ENCODE data around the gene USP17L27. TPM values are rescaled to one million over a fixed set of nuclear protein-coding genes. Genes with fewer than 3 reads are reported as not detected.
"Not testable (repeated sequence)": the region's sequence is repeated elsewhere in the genome, so short reads cannot be mapped to it uniquely, and the experiment has no call there.

The USP17L27 gene
- total RNA-seq: not detected
- long read RNA-seq: 0 reads

GRCh38 chr4:9343848-9344247 lies at the start of gene USP17L27:
Gene USP17L27 (plus strand): TSS chr4:9344148. CDS start chr4:9344148, 0 bp downstream.
- DNase-seq; ATAC-seq; intact Hi-C loops (cut with micrococcal nuclease): not testable (repeated sequence)

GRCh38 chr4:9324191-9324590 lies 19.8 kb upstream of the USP17L27 start:
- ATAC-seq; intact Hi-C loops (cut with micrococcal nuclease); DNase-seq: not testable (repeated sequence)

- intact Hi-C loops (cut with micrococcal nuclease); DNase-seq; ATAC-seq: not testable (repeated sequence)
These were observed 19.1 kb upstream of the USP17L27 start, which contains the start of gene USP17L24 for GRCh38 chr4:9324865-9325264. Gene USP17L24 (plus strand): TSS chr4:9325165. CDS start chr4:9325165, 0 bp downstream.

- ATAC-seq; intact Hi-C loops (cut with micrococcal nuclease); DNase-seq: not testable (repeated sequence)
These were observed 14.3 kb upstream of the USP17L27 start, which contains the start of gene USP17L25 for GRCh38 chr4:9329611-9330010. Gene USP17L25 (plus strand): TSS chr4:9329911. CDS start chr4:9329911, 0 bp downstream.

GRCh38 chr4:9334358-9334757 lies 9.6 kb upstream of the USP17L27 start, which contains the start of gene USP17L26:
Gene USP17L26 (plus strand): TSS chr4:9334658. CDS start chr4:9334658, 0 bp downstream.
- DNase-seq; ATAC-seq; intact Hi-C loops (cut with micrococcal nuclease): not testable (repeated sequence)

- ATAC-seq; intact Hi-C loops (cut with micrococcal nuclease); DNase-seq: not testable (repeated sequence)
These were observed 4.8 kb upstream of the USP17L27 start, which contains the start of gene USP17L5 for GRCh38 chr4:9339103-9339502. Gene USP17L5 (plus strand): TSS chr4:9339403. CDS start chr4:9339403, 0 bp downstream.

- ATAC-seq; intact Hi-C loops (cut with micrococcal nuclease); DNase-seq: not testable (repeated sequence)
These were observed 4.6 kb downstream of the USP17L27 start, which contains the start of gene USP17L28 for GRCh38 chr4:9348593-9348992. Gene USP17L28 (plus strand): TSS chr4:9348893. CDS start chr4:9348893, 0 bp downstream.

GRCh38 chr4:9350866-9351265 lies 6.9 kb downstream of the USP17L27 start:
- DNase-seq; intact Hi-C loops (cut with micrococcal nuclease); ATAC-seq: not testable (repeated sequence)

- ATAC-seq; intact Hi-C loops (cut with micrococcal nuclease); DNase-seq: not testable (repeated sequence)
These were observed 9.4 kb downstream of the USP17L27 start, which contains the start of gene USP17L29 for GRCh38 chr4:9353338-9353737. Gene USP17L29 (plus strand): TSS chr4:9353638. CDS start chr4:9353638, 0 bp downstream.

GRCh38 chr4:9362829-9363228 lies 18.9 kb downstream of the USP17L27 start, which contains the start of gene USP17L30:
Gene USP17L30 (plus strand): TSS chr4:9363129. CDS start chr4:9363129, 0 bp downstream.
- intact Hi-C loops (cut with micrococcal nuclease); ATAC-seq; DNase-seq: not testable (repeated sequence)

GRCh38 chr4:9379881-9380280 lies 35.9 kb downstream of the USP17L27 start:
- DNase-seq; ATAC-seq; intact Hi-C loops (cut with micrococcal nuclease): not testable (repeated sequence)

GRCh38 chr4:9381012-9381534 lies 37.1 kb downstream of the USP17L27 start:
- peak; percentile 66 for DNase-seq
- intact Hi-C loops (cut with micrococcal nuclease); ATAC-seq: not testable (repeated sequence)

GRCh38 chr4:9384126-9384525 lies 40.2 kb downstream of the USP17L27 start:
- ATAC-seq: no peak
- intact Hi-C loops (cut with micrococcal nuclease): no loop called here
- DNase-seq: no peak

GRCh38 chr4:9389001-9389400 lies 45.1 kb downstream of the USP17L27 start:
- ATAC-seq; intact Hi-C loops (cut with micrococcal nuclease); DNase-seq: not testable (repeated sequence)

Other genes with a start within 250 kb of the USP17L27 start
- gene FAM90A26, start 173.7 kb upstream of the USP17L27 start, total RNA-seq: not detected
- not detected for gene USP17L10, start 133.5 kb upstream of the USP17L27 start, total RNA-seq
- not detected for gene USP17L11, start 128.7 kb upstream of the USP17L27 start, total RNA-seq
- not detected for gene USP17L12, start 124.0 kb upstream of the USP17L27 start, total RNA-seq
- gene USP17L13, start 119.3 kb upstream of the USP17L27 start, total RNA-seq: not detected
- not detected for gene USP17L15, start 109.8 kb upstream of the USP17L27 start, total RNA-seq
- not detected for gene USP17L17, start 100.3 kb upstream of the USP17L27 start, total RNA-seq
- gene USP17L18, start 95.5 kb upstream of the USP17L27 start, total RNA-seq: not detected
- gene USP17L19, start 90.8 kb upstream of the USP17L27 start, total RNA-seq: not detected
- not detected for gene USP17L20, start 86.0 kb upstream of the USP17L27 start, total RNA-seq
- gene USP17L21, start 81.3 kb upstream of the USP17L27 start, total RNA-seq: not detected
- gene USP17L22, start 76.5 kb upstream of the USP17L27 start, total RNA-seq: not detected
- gene USP17L24, start 19.0 kb upstream of the USP17L27 start, total RNA-seq: not detected
- gene USP17L25, start 14.2 kb upstream of the USP17L27 start, total RNA-seq: not detected
- not detected for gene USP17L26, start 9.5 kb upstream of the USP17L27 start, total RNA-seq
- gene USP17L5, start 4.7 kb upstream of the USP17L27 start, total RNA-seq: not detected
- gene USP17L28, start 4.7 kb downstream of the USP17L27 start, total RNA-seq: not detected
- gene USP17L29, start 9.5 kb downstream of the USP17L27 start, total RNA-seq: not detected
- not detected for gene USP17L30, start 19.0 kb downstream of the USP17L27 start, total RNA-seq
- not detected for gene DEFB131A, start 100.3 kb downstream of the USP17L27 start, total RNA-seq